NK-92 (cell line): Measurements from ENCODE around the gene IQSEC1.

Experiments used
- DNase-seq: peaks from one replicate; lab custom pipeline; 2025; ENCODE audit not compliant: unreplicated experiment; lab: John Stamatoyannopoulos, UW

IQSEC1 gene

DNA sequence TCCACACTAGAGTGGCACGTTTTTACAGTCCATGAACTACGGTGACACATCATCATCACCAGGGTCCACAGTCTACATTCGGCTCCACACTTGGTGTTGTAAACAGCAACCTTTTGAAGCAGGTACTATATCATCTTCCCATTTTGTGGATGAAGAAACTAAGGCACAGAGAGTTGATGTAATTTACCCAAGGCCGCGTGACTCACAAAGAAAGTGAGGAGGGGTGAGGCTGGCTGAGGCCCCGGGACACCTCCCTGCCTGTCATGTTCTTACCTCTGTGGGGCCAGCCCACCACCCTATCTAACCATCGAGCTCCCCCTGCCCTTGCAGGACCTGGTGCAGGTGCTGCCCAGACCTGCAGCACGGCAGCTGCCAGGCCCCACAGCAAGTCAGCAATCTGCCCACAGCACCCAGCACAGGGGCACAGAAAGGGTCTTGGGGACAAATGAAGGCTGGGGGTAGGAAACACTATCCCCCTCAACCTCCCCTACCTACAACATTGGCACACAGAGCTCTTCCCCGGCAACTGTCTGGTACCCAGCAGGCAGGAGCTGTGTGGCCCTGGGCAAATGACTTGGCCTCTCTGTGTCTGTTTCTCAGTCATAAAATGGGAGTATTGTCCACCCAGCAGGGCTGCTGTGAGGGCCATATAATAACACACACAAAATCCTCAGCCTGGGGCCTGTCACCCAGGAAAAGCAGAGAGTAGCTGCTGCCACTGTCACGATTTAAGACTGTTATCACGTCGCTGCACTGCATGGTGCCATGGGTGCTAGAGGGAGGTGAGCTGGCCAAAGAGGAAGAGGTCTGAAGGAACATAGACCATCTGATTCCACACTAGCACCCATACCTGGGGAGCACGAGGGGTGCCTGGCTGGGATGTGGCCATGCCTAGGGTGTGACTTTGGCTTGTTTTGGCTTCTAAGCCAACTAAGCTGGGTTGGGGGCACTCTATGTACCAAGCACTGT lies 115.1 kb downstream of the IQSEC1 start:
- DNase-seq: no peak

GRCh38 chr3:12957339-12957738 lies 115.9 kb downstream of the IQSEC1 start:
- no peak for DNase-seq

DNA sequence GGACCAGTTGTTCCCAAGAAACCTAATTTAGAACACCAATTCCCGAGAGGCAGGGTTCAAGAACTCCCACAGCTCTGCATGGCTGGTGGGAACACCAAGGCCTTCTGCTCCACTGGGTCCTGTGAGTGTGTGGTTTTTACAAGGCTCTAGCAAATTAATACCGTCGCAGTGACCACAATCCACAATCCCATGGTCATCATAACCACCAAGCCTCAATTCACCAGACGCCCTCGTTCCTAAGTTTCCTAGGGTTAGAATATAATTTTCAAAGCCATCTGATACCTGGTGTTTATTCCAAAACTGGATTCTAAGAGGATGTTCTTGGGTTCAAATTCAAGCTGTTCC lies 116.9 kb downstream of the IQSEC1 start:
- no peak for DNase-seq

DNA sequence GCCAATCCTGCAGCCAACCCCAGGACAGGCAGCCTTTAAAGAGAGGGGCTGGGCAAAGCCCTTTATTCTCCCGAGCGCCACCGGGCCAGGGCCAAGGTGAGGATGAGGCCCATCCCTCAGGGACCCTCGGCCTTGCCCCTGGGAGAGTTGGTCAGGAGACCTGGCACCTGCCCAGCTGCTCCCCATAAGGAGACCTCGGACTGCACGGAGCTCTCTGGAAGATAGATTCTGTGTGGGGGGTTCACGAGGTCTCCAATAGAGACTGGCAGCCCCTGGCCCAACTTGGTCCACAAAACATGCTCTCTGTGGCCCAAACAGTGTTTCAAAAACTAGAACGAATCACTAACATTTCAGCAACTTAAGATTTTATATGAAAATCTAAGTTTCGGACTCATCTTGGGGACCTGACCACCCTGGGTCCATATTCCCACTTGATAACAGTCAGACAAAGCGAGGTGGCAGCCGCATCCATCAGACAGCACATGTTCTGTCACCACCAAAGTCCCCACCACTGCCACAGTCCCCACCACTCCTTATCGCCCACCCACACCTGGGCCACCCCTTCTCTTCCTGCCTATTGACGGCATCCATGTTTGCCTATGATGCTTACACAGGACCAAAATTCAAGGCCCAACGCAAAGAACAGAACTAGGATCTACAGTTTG lies 117.4 kb downstream of the IQSEC1 start:
- no peak for DNase-seq

- no peak for DNase-seq
Measured at GRCh38 chr3:12954891-12955650, 118.2 kb downstream of the IQSEC1 start.

DNA sequence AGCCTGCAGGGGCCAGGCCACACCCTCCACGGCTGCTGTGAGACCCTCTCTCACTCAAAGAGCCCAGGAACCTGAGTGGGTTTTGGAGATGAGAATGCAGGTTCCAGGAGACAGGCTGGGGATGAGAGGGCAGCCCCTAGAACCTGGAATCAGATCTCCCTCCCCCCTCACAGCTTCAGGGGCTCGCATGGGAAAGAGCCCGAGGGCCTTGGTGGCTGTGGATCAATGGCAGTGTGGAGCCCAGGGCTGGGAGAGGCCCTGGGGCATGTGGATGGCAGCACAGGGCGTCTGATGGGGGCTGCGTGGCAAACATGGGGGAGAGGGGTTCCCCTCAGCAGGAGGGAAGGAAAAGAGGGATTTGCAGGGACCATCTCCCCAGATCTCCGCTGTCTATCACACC lies 119.0 kb downstream of the IQSEC1 start:
- DNase-seq: no peak

GRCh38 chr3:12953201-12953995 lies 119.8 kb downstream of the IQSEC1 start:
- DNase-seq: no peak

DNA sequence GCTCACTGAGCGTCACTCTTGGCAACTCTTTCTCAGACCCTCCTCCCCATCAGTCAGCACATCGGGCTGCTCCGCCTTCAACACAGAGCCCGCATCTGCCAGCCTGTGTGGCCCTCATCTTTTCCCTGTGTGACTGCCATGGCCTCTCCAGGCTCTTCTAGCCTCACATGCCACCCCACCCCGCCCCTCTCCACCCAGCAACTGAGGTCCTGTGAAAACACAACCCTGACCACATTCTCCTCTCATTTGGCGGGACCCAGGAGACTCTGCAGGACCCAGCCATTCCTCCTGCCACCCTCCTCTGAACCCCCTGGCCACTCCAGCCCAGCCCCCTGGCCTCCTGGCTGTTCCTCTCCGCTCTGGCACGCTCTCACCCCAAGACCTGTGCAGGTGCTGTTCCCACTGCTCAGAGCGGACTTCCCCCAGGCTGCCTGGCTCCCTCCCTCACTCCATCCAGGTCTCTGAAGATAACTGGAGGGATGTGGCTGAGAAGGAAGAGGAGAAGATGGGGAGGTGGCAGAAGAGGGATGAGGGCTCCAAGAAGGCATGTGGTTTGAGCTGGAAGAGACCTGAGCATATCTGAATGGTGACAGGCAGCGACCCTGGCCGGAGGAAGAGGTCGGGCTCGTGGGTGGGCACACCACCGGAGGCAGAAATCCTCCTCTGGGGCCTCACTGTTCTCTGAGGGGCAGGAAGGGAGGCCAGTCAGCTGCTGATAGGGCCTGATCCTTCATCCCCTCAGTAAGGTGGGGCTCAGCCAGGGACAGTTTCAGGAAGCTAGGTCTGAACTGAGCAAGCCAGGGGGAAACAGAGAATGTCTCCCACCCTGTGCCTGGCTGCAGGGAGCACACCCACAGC lies 120.7 kb downstream of the IQSEC1 start:
- no peak for DNase-seq

DNA sequence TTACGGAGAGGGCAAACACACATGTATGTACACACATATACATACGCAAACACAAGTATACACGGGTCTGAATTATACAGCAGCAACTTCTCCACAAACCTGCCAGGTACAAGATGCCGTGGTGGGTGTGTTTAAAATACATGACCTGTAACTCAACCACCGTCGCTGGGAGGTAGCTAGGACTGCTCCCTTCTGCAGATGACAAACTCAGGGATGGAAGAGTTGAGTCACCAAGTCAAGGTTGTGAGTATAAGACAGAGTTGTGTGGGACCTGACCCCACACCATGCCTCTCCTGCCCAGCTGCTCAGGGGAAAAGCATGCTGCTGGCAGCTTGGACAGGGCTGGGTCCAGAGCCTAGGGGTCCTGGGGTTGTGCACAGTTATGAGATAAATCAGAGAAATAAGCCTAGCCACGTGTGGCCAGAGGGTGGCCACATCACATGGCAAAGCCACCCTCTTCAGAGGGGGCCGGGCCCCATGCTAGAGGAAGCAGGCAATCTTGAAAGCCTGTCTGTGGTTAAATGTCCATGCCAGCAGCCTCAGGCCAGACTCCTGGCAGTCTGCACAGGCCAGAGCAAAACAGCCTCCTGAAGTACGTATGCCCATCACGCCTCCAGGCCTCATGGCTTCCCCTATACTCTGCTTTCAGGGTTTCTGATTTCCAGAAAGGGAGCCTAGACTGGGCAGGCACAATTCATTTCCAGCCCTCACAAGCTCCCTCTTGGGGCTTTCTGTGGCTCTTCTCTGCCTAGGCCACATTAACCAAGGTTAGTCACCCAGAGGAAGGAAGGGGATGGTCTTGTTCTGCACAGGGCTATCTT lies 124.1 kb downstream of the IQSEC1 start:
- no peak for DNase-seq

GRCh38 chr3:12948371-12948770 lies 124.9 kb downstream of the IQSEC1 start:
- DNase-seq: no peak

DNA sequence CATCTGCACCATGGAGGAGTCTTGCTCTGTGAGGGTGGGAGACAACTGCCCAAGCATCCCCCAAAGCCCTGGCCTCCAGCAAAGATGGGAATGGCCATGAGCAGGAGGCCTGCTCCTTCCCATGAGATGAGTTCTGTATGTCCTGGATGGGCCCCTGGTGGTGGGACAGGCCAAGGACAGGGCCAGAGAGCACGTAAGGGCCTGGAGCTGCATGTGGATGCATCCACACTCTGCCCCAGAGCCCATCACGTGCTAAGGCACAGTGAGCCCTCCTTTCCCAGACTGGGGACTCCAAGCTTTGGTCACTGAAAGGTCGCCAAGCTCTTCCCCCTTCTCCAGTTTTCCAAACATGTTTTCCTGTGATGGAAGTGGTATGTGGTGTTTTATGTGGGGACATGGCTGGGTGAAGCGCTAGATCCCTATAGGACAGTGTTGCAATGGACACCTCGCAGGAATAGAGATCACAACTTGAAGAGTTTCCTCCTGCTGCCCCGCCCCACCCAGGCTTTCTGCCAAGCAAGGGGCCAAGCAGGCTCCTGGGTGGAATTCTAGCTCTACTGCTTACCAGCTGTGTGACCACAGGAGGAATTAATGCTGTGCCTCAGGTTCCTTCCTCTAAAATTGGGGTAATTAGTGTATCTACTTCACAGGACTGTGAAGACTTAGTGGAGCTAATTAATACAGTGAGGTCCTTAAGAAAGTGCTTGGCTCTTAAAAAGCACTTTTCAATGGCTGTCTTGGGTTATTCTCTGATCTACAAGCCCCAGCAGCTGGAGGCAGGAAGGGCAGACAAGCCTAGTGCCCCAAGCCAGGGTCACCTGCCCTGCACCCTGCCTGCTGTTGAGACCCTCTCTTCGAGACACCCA lies 125.5 kb downstream of the IQSEC1 start:
- no peak for DNase-seq

GRCh38 chr3:12946649-12947316 lies 126.4 kb downstream of the IQSEC1 start:
- DNase-seq: no peak

DNA sequence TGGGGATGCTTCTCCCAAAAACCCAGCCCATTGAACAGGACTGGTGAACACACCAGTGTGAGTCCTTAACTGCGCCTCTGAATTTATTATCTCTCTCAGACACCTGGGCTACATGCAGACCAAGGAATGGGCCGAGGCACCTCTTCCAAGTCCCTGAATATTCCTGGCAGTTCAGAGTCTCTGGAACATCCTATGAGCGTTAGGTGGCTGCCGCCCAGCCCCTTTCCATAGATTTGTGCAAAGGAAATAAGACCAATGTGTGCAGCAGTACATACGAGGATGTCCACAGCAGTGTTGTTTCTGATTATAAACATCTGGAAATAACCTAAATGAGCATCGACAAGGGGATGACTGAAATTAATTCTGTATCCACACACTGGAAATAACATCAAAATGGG lies 127.0 kb downstream of the IQSEC1 start:
- no peak for DNase-seq

GRCh38 chr3:12944849-12945248 lies 128.4 kb downstream of the IQSEC1 start:
- DNase-seq: no peak

DNA sequence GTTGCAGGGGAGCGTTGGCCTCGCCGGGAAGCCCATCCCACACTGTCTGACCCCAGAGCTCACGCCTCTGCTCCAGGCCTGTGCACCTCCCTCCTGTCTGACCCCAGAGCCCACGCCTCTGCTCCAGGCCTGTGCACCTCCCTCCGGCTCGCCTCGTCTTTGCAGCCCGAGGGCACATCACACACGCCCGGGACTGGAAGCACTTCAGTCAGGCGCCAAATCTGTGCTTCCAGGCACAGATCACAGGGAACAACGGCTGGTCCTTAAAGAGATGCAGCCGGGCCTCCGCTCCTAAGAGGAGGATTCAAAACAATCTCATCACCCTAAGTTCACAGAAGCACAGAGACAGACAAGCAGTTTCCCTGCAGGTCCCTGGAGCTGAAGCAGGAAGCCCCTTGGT lies 128.8 kb downstream of the IQSEC1 start:
- no peak for DNase-seq

DNA sequence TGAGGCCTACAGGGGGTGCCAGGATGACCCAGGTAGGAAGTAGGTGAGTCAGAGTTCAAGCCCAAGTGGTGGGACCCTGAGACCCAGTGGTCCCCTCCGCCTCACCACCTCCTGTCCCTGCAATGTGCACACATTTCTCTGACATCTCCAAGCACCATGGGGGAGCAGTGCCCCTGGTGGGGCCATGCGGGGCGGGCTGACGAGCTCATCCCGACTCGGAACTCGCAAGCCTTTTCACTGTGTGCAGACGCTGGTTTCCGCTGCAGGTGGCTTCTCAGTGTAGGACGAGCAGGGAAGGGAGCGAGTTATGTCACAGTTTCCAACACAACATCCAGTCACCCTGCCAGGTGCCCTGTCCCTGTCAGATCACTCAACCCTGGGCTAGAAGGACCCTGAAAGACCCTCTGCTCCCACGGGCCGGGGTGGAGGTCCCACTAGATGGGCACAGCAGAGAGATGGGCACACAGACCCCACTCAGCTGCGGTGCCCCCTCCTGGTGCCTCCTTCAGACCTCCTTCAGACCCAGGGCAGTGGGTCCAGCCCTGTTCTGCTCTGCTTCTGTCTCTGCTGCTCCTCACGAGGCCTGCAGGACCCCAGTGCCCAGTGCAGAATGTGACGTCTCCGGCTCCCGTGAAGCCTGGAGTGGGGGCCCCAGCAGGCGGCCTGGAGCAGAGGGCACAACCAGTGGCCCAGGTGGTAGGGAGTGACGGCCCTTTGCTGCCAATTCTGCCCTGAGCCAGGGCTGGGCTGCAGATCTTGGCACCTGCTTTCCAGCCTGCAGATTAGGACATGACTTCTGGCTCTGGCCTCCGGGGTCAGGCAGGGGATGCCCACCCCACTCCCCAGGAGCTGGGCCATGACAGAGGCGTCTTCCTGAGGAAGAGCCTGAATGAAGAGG lies 129.9 kb downstream of the IQSEC1 start:
- DNase-seq: no peak
